HEK293 (cell line): ENCODE measurements around the gene ATP8B4.

Experiments
- CTCF ChIA-PET: fragments of 350-600 bp; formaldehyde crosslinking; extraction: SDS; loops from one replicate; lab custom pipeline; 2021; ENCODE audit warnings: antibody characterized with exemption; lab: Yijun Ruan, JAX
- POLR2A ChIA-PET: fragments of 300-600 bp; formaldehyde crosslinking; extraction: SDS; loops from one replicate; lab custom pipeline; 2020; ENCODE audit warnings: antibody characterized with exemption, inconsistent platforms; lab: Yijun Ruan, JAX
- H3K27ac ChIP-seq: fragments of 200-500 bp; sonication (Bioruptor generic); 2 replicates; pipeline ENCODE4 v1.5.1; 2014; ENCODE audit warnings: low read depth, low read length, control low read depth, inconsistent platforms; ENCODE audit errors: extremely low read depth
- H3K36me3 ChIP-seq, 2 experiments: fragments of 200-500 bp in 1 of 2; sonication (Bioruptor generic) in 1 of 2; 1 replicate in 1 of 2; 2 replicates in 1 of 2; pipeline ENCODE4 v1.5.1; 2014 to 2017; ENCODE audit warnings: inconsistent platforms in 2 of 2, low read length in 2 of 2; ENCODE audit not compliant: control insufficient read depth in 2 of 2, insufficient read depth in 1 of 2
- H3K4me1 ChIP-seq: fragments of 200-500 bp; sonication (Bioruptor generic); 2 replicates; pipeline ENCODE4 v1.5.1; 2014; ENCODE audit warnings: mild to moderate bottlenecking, low read length, inconsistent platforms; ENCODE audit not compliant: control insufficient read depth, insufficient read depth
- H3K4me3 ChIP-seq: 2 replicates; pipeline ENCODE4 v1.5.1; 2011; ENCODE audit warnings: low read depth, mild to moderate bottlenecking, control low read depth, low read length, moderate library complexity
- H3K9me3 ChIP-seq: fragments of 200-500 bp; sonication (Bioruptor generic); 2 replicates; pipeline ENCODE4 v1.5.1; 2014; ENCODE audit warnings: low read depth, low read length, inconsistent platforms; ENCODE audit not compliant: control insufficient read depth, insufficient read depth
- BCL11A ChIP-seq: fragments of 450-650 bp; formaldehyde crosslinking; IDR thresholded peaks from 2 replicates; pipeline ENCODE4 v1.5.1; 2016; ENCODE audit warnings: low read depth, missing biosample characterization, missing genetic modification characterization
- BCL11B ChIP-seq: fragments of 450-650 bp; formaldehyde crosslinking; IDR thresholded peaks from 2 replicates; pipeline ENCODE4 v1.5.1; 2016; ENCODE audit warnings: low read depth, missing biosample characterization, missing genetic modification characterization
- CTCF ChIP-seq: fragments of 450-650 bp; formaldehyde crosslinking; IDR thresholded peaks from 2 replicates; pipeline ENCODE4 v1.5.1; 2016; ENCODE audit warnings: missing biosample characterization, missing genetic modification characterization
- REST ChIP-seq: fragments of 450-650 bp; formaldehyde crosslinking; IDR thresholded peaks from 2 replicates; pipeline ENCODE4 v1.5.1; 2016; ENCODE audit warnings: missing biosample characterization, missing genetic modification characterization
- SCRT2 ChIP-seq: fragments of 450-650 bp; formaldehyde crosslinking; IDR thresholded peaks from 2 replicates; pipeline ENCODE4 v1.5.1; 2016; ENCODE audit warnings: missing biosample characterization, missing genetic modification characterization
- YY1 ChIP-seq: fragments of 450-650 bp; formaldehyde crosslinking; IDR thresholded peaks from 2 replicates; pipeline ENCODE4 v1.5.1; 2018; ENCODE audit warnings: missing biosample characterization, missing genetic modification characterization
- YY2 ChIP-seq: fragments of 450-650 bp; formaldehyde crosslinking; IDR thresholded peaks from 2 replicates; pipeline ENCODE4 v1.5.1; 2016; ENCODE audit warnings: missing biosample characterization, missing genetic modification characterization
- ZEB2 ChIP-seq: fragments of 450-650 bp; formaldehyde crosslinking; IDR thresholded peaks from 2 replicates; pipeline ENCODE4 v1.5.1; 2016; ENCODE audit warnings: missing biosample characterization, missing genetic modification characterization
- ZFP37 ChIP-seq: fragments of 450-650 bp; formaldehyde crosslinking; IDR thresholded peaks from 2 replicates; pipeline ENCODE4 v1.5.1; 2016; ENCODE audit warnings: missing biosample characterization, missing genetic modification characterization
- ZFP41 ChIP-seq: fragments of 450-650 bp; formaldehyde crosslinking; IDR thresholded peaks from 2 replicates; pipeline ENCODE4 v1.5.1; 2016; ENCODE audit warnings: missing biosample characterization, missing genetic modification characterization, borderline replicate concordance
- ZNF133 ChIP-seq: fragments of 450-650 bp; formaldehyde crosslinking; IDR thresholded peaks from 2 replicates; pipeline ENCODE4 v1.5.1; 2016; ENCODE audit warnings: missing biosample characterization, missing genetic modification characterization
- ZNF138 ChIP-seq: fragments of 450-650 bp; formaldehyde crosslinking; IDR thresholded peaks from 2 replicates; pipeline ENCODE4 v1.5.1; 2016; ENCODE audit warnings: missing biosample characterization, missing genetic modification characterization, borderline replicate concordance
- ZNF214 ChIP-seq: fragments of 450-650 bp; formaldehyde crosslinking; IDR thresholded peaks from 2 replicates; pipeline ENCODE4 v1.5.1; 2017; ENCODE audit warnings: missing biosample characterization, mild to moderate bottlenecking, missing genetic modification characterization, borderline replicate concordance
- ZNF266 ChIP-seq: fragments of 450-650 bp; formaldehyde crosslinking; IDR thresholded peaks from 2 replicates; pipeline ENCODE4 v1.5.1; 2016; ENCODE audit warnings: missing biosample characterization, missing genetic modification characterization, low read depth
- ZNF366 ChIP-seq: fragments of 450-650 bp; formaldehyde crosslinking; conservative IDR thresholded peaks from 2 replicates; pipeline ENCODE4 v1.5.1; 2016; ENCODE audit warnings: missing biosample characterization, missing genetic modification characterization
- ZNF391 ChIP-seq: fragments of 450-650 bp; formaldehyde crosslinking; IDR thresholded peaks from 2 replicates; pipeline ENCODE4 v1.5.1; 2016; ENCODE audit warnings: low read depth, missing biosample characterization, missing genetic modification characterization, borderline replicate concordance
- ZNF488 ChIP-seq: fragments of 450-650 bp; formaldehyde crosslinking; IDR thresholded peaks from 2 replicates; pipeline ENCODE4 v1.5.1; 2016; ENCODE audit warnings: missing biosample characterization, missing genetic modification characterization
- ZNF561 ChIP-seq: fragments of 450-650 bp; IDR thresholded peaks from 2 replicates; pipeline ENCODE4 v1.5.1; 2018; ENCODE audit warnings: missing biosample characterization, missing genetic modification characterization, borderline replicate concordance
- ZNF645 ChIP-seq: fragments of 450-650 bp; formaldehyde crosslinking; IDR thresholded peaks from 2 replicates; pipeline ENCODE4; 2016; ENCODE audit warnings: missing biosample characterization, missing genetic modification characterization
- TF ChIP-seq, protein P1 (sequence below): fragments of 450-650 bp; formaldehyde crosslinking; IDR thresholded peaks from 2 replicates; pipeline ENCODE4 v1.5.1; 2016; ENCODE audit warnings: missing biosample characterization, missing genetic modification characterization

ATP8B4 gene

DNA sequence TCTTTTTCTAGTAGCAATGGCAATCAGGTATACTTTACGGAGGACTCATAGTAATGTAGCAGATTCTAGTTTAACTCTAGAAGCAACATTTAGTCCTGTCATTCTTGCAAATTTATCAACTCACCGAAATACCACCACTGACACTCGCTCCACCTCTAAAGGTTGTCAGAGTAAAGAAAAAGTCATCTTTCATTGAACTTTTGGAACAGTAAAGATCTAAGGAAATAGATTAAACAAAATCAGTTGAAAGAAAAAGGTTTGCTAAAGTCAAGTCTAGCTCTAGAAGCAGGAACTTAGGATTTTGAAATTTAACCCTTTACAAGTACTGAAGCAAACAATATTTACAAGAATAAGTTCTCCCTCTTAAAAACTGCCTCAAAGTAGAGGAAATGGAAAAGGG is 8.7 kb downstream of the ATP8B4 start:
- no peaks in the 10 kb centered on the region for H3K4me1 ChIP-seq
- H3K27ac ChIP-seq, result no peak overlapping the region
- no peaks in the 10 kb centered on the region for H3K36me3 ChIP-seq
- TF ChIP-seq ZNF133 (tag by site-specific recombination), result no peak
- TF ChIP-seq BCL11A, result no peak
- no peak for TF ChIP-seq ZNF561 (tag by site-specific recombination)
- TF ChIP-seq, protein P1, sequence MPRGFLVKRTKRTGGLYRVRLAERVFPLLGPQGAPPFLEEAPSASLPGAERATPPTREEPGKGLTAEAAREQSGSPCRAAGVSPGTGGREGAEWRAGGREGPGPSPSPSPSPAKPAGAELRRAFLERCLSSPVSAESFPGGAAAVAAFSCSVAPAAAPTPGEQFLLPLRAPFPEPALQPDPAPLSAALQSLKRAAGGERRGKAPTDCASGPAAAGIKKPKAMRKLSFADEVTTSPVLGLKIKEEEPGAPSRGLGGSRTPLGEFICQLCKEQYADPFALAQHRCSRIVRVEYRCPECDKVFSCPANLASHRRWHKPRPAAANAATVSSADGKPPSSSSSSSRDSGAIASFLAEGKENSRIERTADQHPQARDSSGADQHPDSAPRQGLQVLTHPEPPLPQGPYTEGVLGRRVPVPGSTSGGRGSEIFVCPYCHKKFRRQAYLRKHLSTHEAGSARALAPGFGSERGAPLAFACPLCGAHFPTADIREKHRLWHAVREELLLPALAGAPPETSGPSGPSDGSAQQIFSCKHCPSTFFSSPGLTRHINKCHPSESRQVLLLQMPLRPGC (tag by site-specific recombination), result no peak
- TF ChIP-seq REST (tag by site-specific recombination), result no peak
- TF ChIP-seq YY1 (tag by site-specific recombination), result no peak
- TF ChIP-seq ZNF214 (tag by site-specific recombination), result no peak
- TF ChIP-seq ZFP41 (tag by site-specific recombination), result no peak
- TF ChIP-seq CTCF (tag by site-specific recombination), result no peak
- TF ChIP-seq ZNF488 (tag by site-specific recombination), result no peak
- TF ChIP-seq ZNF366, result no peak
- TF ChIP-seq ZNF266 (tag by site-specific recombination), result no peak
- TF ChIP-seq YY2 (tag by site-specific recombination), result no peak
- TF ChIP-seq ZNF138 (tag by site-specific recombination), result no peak
- TF ChIP-seq ZEB2 (tag by site-specific recombination), result no peak
- TF ChIP-seq SCRT2 (tag by site-specific recombination), result no peak
- no peak for TF ChIP-seq ZNF391 (tag by site-specific recombination)
- TF ChIP-seq BCL11B, result no peak
- TF ChIP-seq ZFP37 (tag by site-specific recombination), result no peak
- TF ChIP-seq ZNF645 (tag by site-specific recombination), result no peak
- POLR2A ChIA-PET, result no interaction called here
- CTCF ChIA-PET, result no interaction called here
- H3K9me3 ChIP-seq, result no peaks in the 10 kb centered on the region
- no peak overlapping the region for H3K4me3 ChIP-seq
